Ammon's horn (tissue), 1 donor: Measurements from ENCODE around the gene PITPNC1.
"Not testable (repeated sequence)": the region's sequence is repeated elsewhere in the genome, so short reads cannot be mapped to it uniquely, and the experiment has no call there.

ENCODE experiments used
- DNase-seq: peaks from one replicate; pipeline ENCODE4 v3.0.0-alpha.2; 2016; ENCODE audit warnings: low spot score

The PITPNC1 gene

GRCh38 chr17:67514998-67515397, 137.9 kb downstream of the PITPNC1 start:
- no peak for DNase-seq

GRCh38 chr17:67515490-67516083, 138.5 kb downstream of the PITPNC1 start:
- DNase-seq: no peak

GRCh38 chr17:67516571-67516970, 139.5 kb downstream of the PITPNC1 start:
- DNase-seq: not testable (repeated sequence)

- DNase-seq: no peak
Observed at GRCh38 chr17:67517325-67517724, 140.2 kb downstream of the PITPNC1 start.

GRCh38 chr17:67518876-67519275, 141.8 kb downstream of the PITPNC1 start:
- no peak for DNase-seq

GRCh38 chr17:67519801-67520251, 142.7 kb downstream of the PITPNC1 start:
- no peak for DNase-seq

- DNase-seq: peak; percentile 40
Observed at GRCh38 chr17:67520252-67520906, 143.3 kb downstream of the PITPNC1 start.

GRCh38 chr17:67520916-67521774, 144.1 kb downstream of the PITPNC1 start:
- no peak for DNase-seq

- no peak for DNase-seq
Observed at GRCh38 chr17:67521775-67522069, 144.6 kb downstream of the PITPNC1 start.

- DNase-seq: no peak
Observed at GRCh38 chr17:67523101-67523500, 146.0 kb downstream of the PITPNC1 start.

- DNase-seq: no peak
Observed at GRCh38 chr17:67525239-67526135, 148.4 kb downstream of the PITPNC1 start.

- no peak for DNase-seq
Observed at GRCh38 chr17:67526700-67527099, 149.6 kb downstream of the PITPNC1 start.

- DNase-seq: peak; percentile 78
Observed at GRCh38 chr17:67528751-67529436, 151.8 kb downstream of the PITPNC1 start.

- DNase-seq: peak; percentile 72
Observed at GRCh38 chr17:67531291-67531690, 154.2 kb downstream of the PITPNC1 start.

GRCh38 chr17:67532326-67532871, 155.3 kb downstream of the PITPNC1 start:
- peak; percentile 40 for DNase-seq

GRCh38 chr17:67534941-67535340, 157.9 kb downstream of the PITPNC1 start:
- DNase-seq: no peak

- DNase-seq: no peak
Observed at GRCh38 chr17:67542219-67543114, 165.4 kb downstream of the PITPNC1 start.

GRCh38 chr17:67544364-67544955, 167.4 kb downstream of the PITPNC1 start:
- peak; percentile 43 for DNase-seq
